NCI-H2227 (cell line): ENCODE data around the gene IFNA4.
"Not testable (repeated sequence)": the region's sequence is repeated elsewhere in the genome, so short reads cannot be mapped to it uniquely, and the experiment has no call there.

Experiments
- DNase-seq: peaks from one replicate; lab custom pipeline; 2025; ENCODE audit not compliant: unreplicated experiment; lab: John Stamatoyannopoulos, UW

The IFNA4 gene

DNA sequence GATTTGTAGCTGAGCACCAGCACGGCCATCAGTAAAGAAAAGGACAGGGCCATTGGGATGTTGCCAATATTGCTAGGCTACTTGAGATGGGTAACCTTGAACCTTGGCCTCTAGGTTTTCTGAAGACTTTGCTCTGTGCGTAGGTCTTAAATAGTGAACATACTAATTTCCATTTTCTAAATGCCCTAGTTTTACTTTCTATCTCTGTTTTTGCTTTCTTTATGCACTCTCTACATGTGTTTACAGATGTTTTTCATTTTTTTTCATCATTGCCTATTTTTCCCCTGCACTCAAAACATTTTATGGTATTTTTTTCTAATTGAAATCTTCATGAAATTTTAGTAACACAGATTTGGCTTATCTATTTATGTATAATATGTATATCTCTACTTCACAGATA, 20.8 kb downstream of the IFNA4 start, which contains the start of gene IFNA21:
Gene IFNA21 (minus strand): TSS at position 101 of the 400 bp plus-strand sequence. CDS start 48 bp downstream, at position 53.
- not testable (repeated sequence) for DNase-seq

DNA sequence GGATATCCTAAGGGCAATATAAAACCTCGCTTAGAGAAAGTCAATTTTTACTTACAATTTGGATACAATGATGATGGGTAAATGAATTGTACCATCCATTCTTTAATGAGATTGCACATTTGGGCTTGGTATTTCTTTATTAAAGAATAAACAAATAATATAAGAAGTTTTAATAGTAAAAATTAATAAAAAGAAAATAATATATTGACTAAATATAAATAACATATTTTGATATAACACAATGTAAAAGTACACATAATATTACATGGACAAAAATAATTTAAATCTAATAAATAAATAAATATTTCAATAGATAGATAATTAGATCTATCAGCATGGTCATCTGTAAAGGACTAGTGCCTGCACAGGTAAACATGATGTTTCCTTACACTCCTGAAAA, 21.9 kb downstream of the IFNA4 start:
- no peak for DNase-seq

DNA sequence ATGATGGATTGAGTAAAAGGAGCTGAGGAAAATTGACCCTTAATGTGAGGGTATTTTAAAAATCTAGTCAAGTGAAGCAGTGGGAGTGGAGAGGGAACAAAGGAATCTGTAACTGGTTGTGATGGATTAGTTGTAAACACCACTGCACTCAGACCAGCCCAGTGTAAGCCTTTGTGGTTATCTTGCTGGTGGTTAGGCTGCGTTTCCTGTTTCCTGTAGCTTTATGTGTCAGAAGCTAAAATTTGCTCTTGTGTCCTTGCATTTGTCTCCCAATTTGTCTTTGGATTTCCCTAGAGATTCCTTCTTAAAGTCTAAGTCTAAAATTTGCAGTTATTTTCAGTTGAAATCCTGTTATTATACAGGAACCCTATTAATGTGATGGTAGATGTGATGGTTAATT, 27.2 kb downstream of the IFNA4 start:
- no peak for DNase-seq

DNA sequence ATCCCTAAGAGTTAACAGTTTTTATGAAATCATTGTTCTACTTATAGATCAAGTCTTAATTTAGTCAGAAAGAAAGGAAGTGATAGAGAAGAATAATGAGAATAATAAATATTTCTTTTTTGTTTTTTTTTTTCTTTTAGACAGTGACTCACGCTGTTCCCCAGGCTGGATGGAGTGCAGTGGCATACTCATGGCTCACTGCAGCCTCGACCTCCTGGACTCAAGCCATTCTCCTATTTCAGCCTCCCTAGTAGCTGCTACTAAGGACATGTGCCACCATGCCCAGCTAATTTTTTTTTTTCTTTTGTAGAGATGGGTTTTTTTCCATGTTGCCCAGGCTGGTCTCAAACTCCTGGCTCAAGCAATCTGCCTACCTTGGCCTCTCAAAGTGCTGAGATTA, 31.9 kb downstream of the IFNA4 start:
- no peak for DNase-seq

DNA sequence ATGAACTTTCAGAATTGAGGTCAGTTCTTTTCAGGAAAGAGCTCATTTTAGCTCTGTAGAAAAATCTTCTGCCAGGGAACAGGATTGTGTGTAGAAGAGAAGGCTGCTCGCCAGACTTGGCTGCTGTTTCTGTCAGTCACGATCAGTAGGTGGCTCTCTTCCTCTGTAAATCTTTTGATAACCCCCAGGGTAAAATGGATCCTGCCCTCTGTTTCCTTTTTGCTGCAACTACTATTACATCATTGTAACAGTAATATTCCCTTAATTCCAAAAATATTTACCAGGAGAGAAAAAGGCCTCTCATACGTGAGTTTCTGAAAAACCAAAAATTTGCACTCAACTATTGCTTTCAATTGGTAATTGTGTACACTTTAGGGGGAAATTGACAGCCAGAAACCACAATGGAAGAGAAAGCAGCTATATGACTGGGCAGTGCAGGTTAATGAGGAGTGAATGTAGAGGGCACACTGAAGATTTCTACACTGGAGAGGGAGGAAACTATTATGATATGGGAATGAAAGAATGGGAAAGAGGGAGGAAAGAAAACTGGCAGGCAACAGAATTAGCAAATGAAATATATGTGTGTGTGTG, 33.3 kb downstream of the IFNA4 start:
- DNase-seq, result no peak

DNA sequence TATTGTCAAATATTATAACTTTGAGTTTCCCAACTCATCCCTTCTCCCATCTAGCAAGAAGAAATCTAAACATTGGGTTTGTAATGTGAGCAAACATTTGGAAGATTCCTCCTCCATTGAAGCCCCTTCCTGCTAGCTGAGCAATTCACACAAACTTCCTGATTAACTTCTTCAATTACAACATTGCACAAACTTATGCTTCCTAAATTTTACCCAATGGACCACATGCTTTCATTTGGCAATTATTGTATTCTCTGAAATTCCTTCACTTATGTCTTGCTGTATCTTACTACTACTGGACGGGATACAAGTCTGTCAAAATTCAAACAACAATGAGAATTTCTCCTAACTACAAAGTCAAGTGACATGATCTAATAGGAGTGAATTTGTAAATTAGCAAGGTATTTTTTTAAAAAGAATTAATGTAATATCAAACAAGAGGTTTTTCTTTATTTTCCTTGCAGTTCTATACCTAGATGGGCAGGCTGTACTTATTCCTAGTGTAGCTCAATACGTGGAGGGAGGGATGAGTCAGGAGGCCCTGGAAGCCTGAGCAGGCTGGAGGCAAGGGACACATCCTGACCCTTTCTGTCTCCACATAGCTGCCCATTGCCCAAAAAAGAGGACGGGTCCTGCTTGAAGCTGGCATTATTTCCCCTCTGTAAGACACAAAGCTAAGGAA, 33.9 kb downstream of the IFNA4 start:
- no peak for DNase-seq

DNA sequence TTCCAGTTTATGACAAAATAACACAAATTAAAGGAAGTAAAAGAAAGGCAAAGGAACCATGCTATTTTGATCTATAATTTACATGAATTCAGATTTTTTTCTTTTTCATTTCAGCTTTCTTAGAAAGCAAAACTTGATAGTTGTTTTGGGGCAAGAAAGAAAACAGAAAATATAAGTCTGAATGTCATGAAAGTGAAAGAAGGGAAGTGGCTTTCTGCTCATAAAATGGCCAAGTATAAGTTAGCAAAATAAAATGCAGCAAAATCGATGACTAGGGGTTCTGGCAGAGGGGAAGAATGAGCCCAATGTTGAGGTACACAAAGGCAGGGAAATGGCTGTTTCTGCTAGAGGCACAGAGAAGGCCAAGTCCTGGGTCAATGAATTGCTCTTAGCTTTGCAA, 42.8 kb downstream of the IFNA4 start:
- no peak for DNase-seq

DNA sequence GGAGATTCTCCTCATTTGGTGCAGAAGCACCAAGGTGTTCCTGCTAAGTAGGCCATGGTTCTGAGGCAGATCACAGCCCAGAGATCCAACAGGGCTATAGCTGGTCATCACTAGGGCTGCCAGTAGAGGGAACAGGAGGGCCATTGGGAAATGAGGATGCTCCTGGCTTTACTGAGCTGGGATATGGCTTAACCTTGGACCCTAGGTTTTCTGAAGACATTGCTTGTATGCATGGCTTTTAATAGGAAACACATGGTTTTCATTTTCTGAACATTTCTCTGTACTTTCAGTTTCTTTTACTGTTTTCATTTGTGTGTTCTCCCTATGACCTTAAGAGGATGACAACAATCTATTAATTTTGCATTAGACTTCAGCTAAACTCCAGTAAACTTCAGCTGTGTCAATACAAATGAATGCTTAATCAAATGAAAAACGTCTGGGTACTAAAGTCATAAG, 45.9 kb downstream of the IFNA4 start, which contains the start of gene IFNW1:
Gene IFNW1 (minus strand): TSS at position 406 of the 456 bp plus-strand sequence. CDS start 262 bp downstream, at position 144.
- no peak for DNase-seq

DNA sequence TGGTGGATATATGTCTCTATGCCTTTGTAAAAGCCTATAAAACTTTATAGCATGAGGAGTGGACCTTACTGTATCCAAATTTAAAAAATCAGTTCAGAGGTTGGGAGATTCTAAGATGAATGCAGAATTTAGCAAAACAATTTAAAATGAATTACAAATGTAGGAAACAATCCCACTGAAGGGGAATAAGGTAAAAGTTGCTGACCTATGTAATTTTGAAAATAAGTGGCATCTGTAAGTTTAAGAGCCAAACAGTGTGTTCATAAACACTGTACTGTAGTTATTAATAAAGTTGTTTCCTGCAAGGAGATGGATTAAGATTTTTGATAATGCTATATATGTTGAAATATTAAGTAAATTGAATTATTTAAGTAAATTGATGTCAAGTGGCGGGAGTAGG, 50.4 kb downstream of the IFNA4 start:
- DNase-seq, result no peak
